PC-3 (cell line): ENCODE results near the gene ARHGAP12. TPM values are rescaled to one million over a fixed set of nuclear protein-coding genes. Genes with fewer than 3 reads are reported as not detected.
A peak's percentile ranks its signal among the peaks of the same experiment; 100 is the strongest.

Experiments
- ATAC-seq: fragments of 200-7000 bp; cut with Tn5 transposase; 2 replicates; pipeline ENCODE4 v1.9.1; 2020; ENCODE audit warnings: mild to moderate bottlenecking, moderate library complexity
- BruUV-seq: library from RNA; stranded (reverse); fragments of 400-500 nt; replicated peaks from 2 replicates; lab custom pipeline; 2021; lab: Mats Ljungman, UMichigan
- CTCF ChIA-PET: fragments of 300-600 bp; sonication (Branson Sonifier 250); formaldehyde crosslinking; loops from one replicate; lab custom pipeline; 2022; ENCODE audit warnings: antibody characterized with exemption; lab: Charles Lee
- POLR2A ChIA-PET: fragments of 300-600 bp; sonication (Branson Sonifier 250); formaldehyde crosslinking; loops from one replicate; lab custom pipeline; 2022; ENCODE audit warnings: antibody characterized with exemption; ENCODE audit not compliant: unreplicated experiment; lab: Charles Lee
- DNase-seq: peaks from one replicate; pipeline ENCODE4 v3.0.0-alpha.2; 2015
- H2AFZ ChIP-seq: fragments of 300-600 bp; sonication (generic); 2 replicates; pipeline ENCODE4 v1.6.0; 2016; ENCODE audit warnings: antibody characterized with exemption, low read length
- H3F3A ChIP-seq: fragments of 300-600 bp; sonication (generic); one replicate; pipeline ENCODE4 v1.6.0; 2017; ENCODE audit warnings: antibody characterized with exemption, low read length, control low read depth, mild to moderate bottlenecking; ENCODE audit not compliant: unreplicated experiment
- H3K27ac ChIP-seq: fragments of 300-600 bp; sonication (generic); 2 replicates; pipeline ENCODE4 v1.5.1; 2016; ENCODE audit warnings: mild to moderate bottlenecking, low read length
- H3K27me3 ChIP-seq: fragments of 300-600 bp; sonication (generic); 2 replicates; pipeline ENCODE4 v1.6.1; 2016; ENCODE audit warnings: low read length, mixed read lengths
- H3K36me3 ChIP-seq: fragments of 300-600 bp; sonication (generic); 2 replicates; pipeline ENCODE4 v1.6.1; 2016; ENCODE audit warnings: low read depth, mixed run types, low read length, mixed read lengths
- H3K4me1 ChIP-seq: fragments of 300-600 bp; sonication (generic); 2 replicates; pipeline ENCODE4 v1.5.1; 2016; ENCODE audit warnings: low read length; ENCODE audit not compliant: insufficient read depth
- H3K4me2 ChIP-seq: fragments of 300-600 bp; sonication (generic); 2 replicates; pipeline ENCODE4 v1.6.0; 2016; ENCODE audit warnings: low read length
- H3K4me3 ChIP-seq: fragments of 300-600 bp; sonication (generic); 2 replicates; pipeline ENCODE4 v1.5.1; 2016; ENCODE audit warnings: mild to moderate bottlenecking, low read length, mixed read lengths
- H3K79me2 ChIP-seq: fragments of 300-600 bp; sonication (generic); 2 replicates; pipeline ENCODE4 v1.6.1; 2017; ENCODE audit warnings: low read length, mixed read lengths
- H3K9ac ChIP-seq: fragments of 300-600 bp; sonication (generic); 2 replicates; pipeline ENCODE4 v1.6.0; 2016; ENCODE audit warnings: mild to moderate bottlenecking, low read length
- H3K9me2 ChIP-seq: fragments of 300-600 bp; sonication (generic); replicated peaks from 2 replicates; pipeline ENCODE4 v1.6.1; 2016; ENCODE audit warnings: mixed run types, low read length, mixed read lengths
- H3K9me3 ChIP-seq: fragments of 300-600 bp; sonication (generic); 2 replicates; pipeline ENCODE4 v1.6.1; 2016; ENCODE audit warnings: low read length, mixed read lengths
- H4K20me1 ChIP-seq: fragments of 300-600 bp; sonication (generic); 2 replicates; pipeline ENCODE4 v1.6.1; 2016; ENCODE audit warnings: low read length, mixed read lengths
- EZH2 ChIP-seq: fragments of 300-600 bp; sonication (generic); IDR thresholded peaks from one replicate; pipeline ENCODE4 v1.6.1; 2017; ENCODE audit warnings: antibody characterized with exemption, mild to moderate bottlenecking, low read length; ENCODE audit not compliant: unreplicated experiment
- EZH2phosphoT487 ChIP-seq: fragments of 300-600 bp; sonication (generic); IDR thresholded peaks from 2 replicates; pipeline ENCODE4 v1.6.1; 2018; ENCODE audit warnings: mild to moderate bottlenecking, antibody characterized with exemption, low read length, borderline replicate concordance
- intact Hi-C: fragments of 100-400 bp; cut with micrococcal nuclease; formaldehyde crosslinking; loops from 2 replicates; pipeline ENCODE4 v1.9.0; 2023
- total RNA-seq: library from RNA; depleted of rRNA; stranded (reverse); fragments of >200 nt; gene quantifications from 2 replicates; pipeline ENCODE4 v1.2.3, GENCODE V29; 2014
- TF ChIP-seq, protein P1 (sequence below): fragments of 300-600 bp; sonication (generic); conservative IDR thresholded peaks from 2 replicates; pipeline ENCODE4 v1.5.1; 2017; ENCODE audit warnings: antibody characterized with exemption, low read depth, mild to moderate bottlenecking, low read length

ARHGAP12 gene
- total RNA-seq, 1 experiment from 2014 or later: 16.6 TPM

DNA sequence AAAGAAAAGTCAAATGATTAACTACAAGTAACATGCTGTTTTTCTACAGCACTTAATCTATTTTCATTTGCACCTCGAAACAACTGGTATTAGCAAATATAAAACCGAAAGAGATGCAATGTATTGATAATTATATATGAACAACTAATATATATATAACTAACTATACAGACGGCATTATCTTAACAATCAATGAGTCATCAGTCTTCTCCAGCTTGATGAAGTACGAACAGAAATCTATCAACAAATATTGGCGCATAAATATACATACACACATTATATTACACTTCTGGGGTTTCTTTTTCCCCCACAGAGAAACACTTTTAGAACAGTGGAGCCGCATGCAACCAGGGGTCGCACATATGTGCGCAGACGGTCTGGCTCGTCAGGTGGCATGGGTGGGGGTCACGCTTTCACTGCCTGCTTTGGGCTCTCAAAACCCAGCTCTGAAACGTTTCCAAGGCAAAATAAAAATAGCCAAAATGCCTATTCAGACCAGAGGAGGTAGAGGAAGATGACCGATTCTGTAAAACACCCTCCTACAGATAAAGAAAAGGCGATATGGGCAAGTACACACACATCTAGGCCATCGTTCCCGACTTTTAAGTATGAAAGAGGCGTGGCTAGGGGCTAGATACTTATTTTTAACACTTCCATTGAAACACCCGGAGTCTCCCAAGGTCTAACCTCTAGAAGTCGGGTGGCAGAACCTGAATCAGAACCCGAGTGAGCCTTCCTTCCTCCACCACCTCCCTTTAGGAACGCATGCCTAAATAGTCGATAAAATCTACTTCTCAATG, 1.7 kb downstream of the ARHGAP12 start:
- ATAC-seq: no peak
- CTCF ChIA-PET: interaction anchor here (0.5 to 1.0 kb wide), 2 partner anchors 10 to 61 kb away, joined by 5 to 8 read pairs; no protein-coding TSS in a partner anchor
- H3K4me3 ChIP-seq: peak overlapping the region; percentile 85
- no peaks in the 10 kb centered on the region for H3K9me2 ChIP-seq
- no peak overlapping the region for H3K27ac ChIP-seq
- POLR2A ChIA-PET: no interaction called here
- H3K36me3 ChIP-seq: no peaks in the 10 kb centered on the region
- TF ChIP-seq, protein P1, sequence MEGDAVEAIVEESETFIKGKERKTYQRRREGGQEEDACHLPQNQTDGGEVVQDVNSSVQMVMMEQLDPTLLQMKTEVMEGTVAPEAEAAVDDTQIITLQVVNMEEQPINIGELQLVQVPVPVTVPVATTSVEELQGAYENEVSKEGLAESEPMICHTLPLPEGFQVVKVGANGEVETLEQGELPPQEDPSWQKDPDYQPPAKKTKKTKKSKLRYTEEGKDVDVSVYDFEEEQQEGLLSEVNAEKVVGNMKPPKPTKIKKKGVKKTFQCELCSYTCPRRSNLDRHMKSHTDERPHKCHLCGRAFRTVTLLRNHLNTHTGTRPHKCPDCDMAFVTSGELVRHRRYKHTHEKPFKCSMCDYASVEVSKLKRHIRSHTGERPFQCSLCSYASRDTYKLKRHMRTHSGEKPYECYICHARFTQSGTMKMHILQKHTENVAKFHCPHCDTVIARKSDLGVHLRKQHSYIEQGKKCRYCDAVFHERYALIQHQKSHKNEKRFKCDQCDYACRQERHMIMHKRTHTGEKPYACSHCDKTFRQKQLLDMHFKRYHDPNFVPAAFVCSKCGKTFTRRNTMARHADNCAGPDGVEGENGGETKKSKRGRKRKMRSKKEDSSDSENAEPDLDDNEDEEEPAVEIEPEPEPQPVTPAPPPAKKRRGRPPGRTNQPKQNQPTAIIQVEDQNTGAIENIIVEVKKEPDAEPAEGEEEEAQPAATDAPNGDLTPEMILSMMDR: no peak
- TF ChIP-seq EZH2phosphoT487 (no peak), EZH2 (no peak)
- H3K79me2 ChIP-seq: peaks cover 61% of the 10 kb centered on the region
- intact Hi-C loops: loop anchor here (5.0 kb wide), 1 partner anchor 65 kb away; no protein-coding TSS in a partner anchor
- TSS peak; percentile 27 for BruUV-seq
- H4K20me1 ChIP-seq: peaks cover 17% of the 10 kb centered on the region; the same call in 1 of the 2 replicates
- H2AFZ ChIP-seq: peak overlapping the region; percentile 49
- H3K9ac ChIP-seq: peak overlapping the region; percentile 48
- no peaks in the 10 kb centered on the region for H3F3A ChIP-seq
- H3K4me2 ChIP-seq: peak overlapping the region; percentile 83
- no peaks in the 10 kb centered on the region for H3K27me3 ChIP-seq
- no peaks in the 10 kb centered on the region for H3K9me3 ChIP-seq
- peak; percentile 26 for DNase-seq
- H3K4me1 ChIP-seq: peaks cover 22% of the 10 kb centered on the region

DNA sequence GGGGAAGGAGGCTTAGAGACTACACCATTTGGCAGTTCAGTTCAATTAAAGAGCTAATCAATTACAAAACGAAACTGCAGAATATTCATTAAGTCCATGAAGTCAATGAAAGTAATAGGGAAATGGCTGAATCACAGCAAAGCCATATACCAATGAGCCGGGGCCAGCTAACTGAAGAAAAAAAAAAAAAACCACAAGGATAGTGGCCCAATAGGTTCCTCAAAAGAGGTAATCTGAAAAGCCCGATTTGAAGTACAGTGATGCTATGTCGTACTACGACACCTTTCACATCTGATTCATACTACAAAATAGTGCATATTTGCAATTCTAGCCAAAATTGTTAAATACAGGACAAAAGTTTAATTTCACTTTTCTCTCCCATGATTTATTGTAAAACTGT, 2.5 kb downstream of the ARHGAP12 start:
- Histone ChIP-seq H3K4me3 (peak overlapping the region; percentile 85), H3K9ac (no peak overlapping the region), H3K79me2 (peaks cover 66% of the 10 kb centered on the region), H2AFZ (no peak overlapping the region), H3K27me3 (no peaks in the 10 kb centered on the region), H3K36me3 (no peaks in the 10 kb centered on the region), H4K20me1 (peaks cover 17% of the 10 kb centered on the region; the same call in 1 of the 2 replicates), H3F3A (no peaks in the 10 kb centered on the region), H3K4me1 (peaks cover 21% of the 10 kb centered on the region), H3K9me3 (no peaks in the 10 kb centered on the region), H3K4me2 (peak overlapping the region; percentile 83), H3K27ac (no peak overlapping the region), H3K9me2 (no peaks in the 10 kb centered on the region)
- CTCF ChIA-PET: interaction anchor here (0.5 kb wide), 1 partner anchor 10 kb away, joined by 5 read pairs; no protein-coding TSS in a partner anchor
- no peak for ATAC-seq
- POLR2A ChIA-PET: no interaction called here
- no peak for TF ChIP-seq EZH2phosphoT487
- TF ChIP-seq, protein P1: no peak
- no peak for TF ChIP-seq EZH2
- BruUV-seq: no TSS peak
- intact Hi-C loops: loop anchor here (5.0 kb wide), 1 partner anchor 64 kb away; no protein-coding TSS in a partner anchor
- DNase-seq: no peak
